CD4-positive, alpha-beta T cell treated with Interleukin-12 subunit alpha and Interleukin-12 subunit beta, for 1 hour (primary cell): ENCODE results near the gene NACC2.
"Not testable (repeated sequence)": the region's sequence is repeated elsewhere in the genome, so short reads cannot be mapped to it uniquely, and the experiment has no call there.

Experiments
- DNase-seq: peaks from one replicate; pipeline ENCODE4 v3.0.0-alpha.2; 2020

Gene NACC2

GRCh38 chr9:136079211-136079915 lies 15.7 kb downstream of the NACC2 start:
- DNase-seq: no peak

- DNase-seq: no peak
Measured at GRCh38 chr9:136078498-136079011, 16.5 kb downstream of the NACC2 start.

- DNase-seq: no peak
Measured at GRCh38 chr9:136078024-136078423, 17.1 kb downstream of the NACC2 start.

DNA sequence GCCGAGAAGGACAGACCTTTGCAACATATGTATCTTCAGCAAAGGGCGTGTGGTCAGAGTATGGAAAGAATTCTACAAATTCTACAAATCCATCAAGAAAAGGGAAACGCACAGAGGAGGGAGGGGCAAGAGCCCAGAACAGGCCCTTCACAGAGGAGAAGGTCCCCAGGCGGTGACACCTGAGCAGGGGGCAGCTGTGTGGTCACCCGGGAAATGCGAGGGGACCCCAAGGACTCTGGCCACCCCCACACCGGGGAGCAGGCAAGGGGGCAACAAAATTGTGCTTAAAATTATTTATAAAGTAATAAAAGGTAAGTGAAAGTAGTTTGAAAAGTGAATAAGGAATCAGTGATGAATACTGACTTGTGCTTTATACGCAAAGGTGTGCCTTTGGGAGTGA lies 17.6 kb downstream of the NACC2 start:
- DNase-seq: no peak

DNA sequence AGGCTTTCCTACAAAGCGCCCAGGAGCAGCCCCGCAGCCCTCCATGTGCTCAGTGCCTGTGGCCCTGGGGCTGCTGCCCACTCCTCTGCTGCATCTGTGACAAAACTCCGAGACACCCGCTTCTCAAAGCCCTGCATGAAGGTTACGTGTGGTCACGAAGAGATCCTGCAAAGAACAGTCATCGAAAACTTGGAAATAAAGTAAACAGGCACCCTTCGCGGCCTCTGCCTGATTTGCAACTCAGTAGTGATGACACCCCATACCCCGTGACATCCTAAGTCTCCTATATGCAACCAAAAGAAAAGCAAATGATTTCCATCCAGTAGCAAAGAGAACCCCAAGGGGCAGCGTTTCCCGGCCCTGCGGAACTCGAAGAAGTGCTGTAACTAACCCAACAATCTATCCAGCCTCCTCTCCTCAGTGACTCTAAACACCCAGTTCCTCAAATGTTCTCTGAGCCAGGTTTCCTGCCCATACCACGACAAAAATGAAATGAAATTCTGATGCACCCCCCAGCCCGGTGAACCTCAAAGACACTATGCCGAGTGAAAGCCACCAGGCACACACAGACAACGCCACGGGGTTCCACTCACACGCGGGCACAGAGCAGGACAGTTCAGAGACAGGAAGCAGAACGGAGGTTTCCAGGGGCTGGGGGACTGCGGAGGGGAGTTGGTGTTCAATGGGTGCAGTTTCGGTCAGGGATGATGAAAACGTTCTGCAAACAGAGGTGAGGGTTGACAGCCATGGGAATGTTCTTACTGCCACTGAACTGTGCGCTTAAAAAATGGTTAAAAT lies 19.0 kb downstream of the NACC2 start:
- no peak for DNase-seq

DNA sequence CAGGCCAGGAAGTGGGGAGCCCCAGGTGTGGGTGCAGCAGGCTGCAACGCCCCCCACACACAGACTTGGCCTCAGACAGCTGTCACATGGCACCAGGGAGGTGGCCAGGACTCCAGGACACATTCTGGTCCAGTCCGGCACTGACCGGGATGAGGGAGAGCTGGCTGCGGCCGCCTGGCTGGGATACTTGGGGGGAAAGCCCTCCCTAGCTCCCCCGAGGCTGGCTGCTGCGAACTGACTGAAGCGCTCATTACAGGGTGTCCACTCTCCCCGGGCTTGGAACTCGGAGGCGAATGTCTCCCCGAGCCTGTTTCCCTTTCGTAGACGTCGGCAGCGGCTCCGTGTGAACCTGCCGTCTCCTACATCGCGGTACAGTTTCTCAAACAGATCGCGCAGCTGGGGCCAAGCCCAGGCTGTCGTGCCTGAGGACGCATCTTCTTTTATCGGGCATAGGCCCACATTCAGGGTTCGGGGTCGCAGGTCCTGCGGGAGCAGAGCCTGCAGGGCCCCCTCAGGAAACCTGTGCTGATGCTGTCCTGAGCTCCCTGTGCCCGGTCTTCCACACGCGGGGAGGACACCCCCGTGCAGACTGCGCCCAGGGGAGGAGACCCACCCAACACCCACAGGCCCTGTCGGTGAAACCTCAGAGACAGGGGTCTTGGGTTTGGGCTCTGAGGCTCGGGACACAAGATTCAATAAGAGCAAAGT lies 19.8 kb downstream of the NACC2 start:
- DNase-seq: no peak

DNA sequence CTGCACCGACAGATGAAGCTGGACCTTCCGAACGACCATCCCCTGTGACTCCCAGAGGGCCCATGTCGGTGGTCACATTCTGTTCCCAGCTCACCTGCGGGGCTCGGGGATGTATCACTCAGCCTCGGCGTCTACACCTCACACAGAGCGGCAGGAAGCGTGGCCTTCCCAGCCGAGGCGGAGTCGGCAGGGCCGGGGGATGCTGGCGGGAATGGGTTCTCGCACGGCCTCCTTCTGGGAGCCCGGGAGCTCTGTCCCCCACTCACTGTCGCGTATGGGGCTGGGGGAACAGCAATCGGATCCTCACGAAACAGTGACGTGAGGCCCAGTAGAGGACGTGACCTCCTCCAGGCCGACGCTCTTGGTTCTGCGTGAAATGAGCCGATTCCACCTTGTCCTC lies 20.4 kb downstream of the NACC2 start:
- DNase-seq: no peak

GRCh38 chr9:136062657-136063439 lies 32.2 kb downstream of the NACC2 start:
- DNase-seq: no peak

DNA sequence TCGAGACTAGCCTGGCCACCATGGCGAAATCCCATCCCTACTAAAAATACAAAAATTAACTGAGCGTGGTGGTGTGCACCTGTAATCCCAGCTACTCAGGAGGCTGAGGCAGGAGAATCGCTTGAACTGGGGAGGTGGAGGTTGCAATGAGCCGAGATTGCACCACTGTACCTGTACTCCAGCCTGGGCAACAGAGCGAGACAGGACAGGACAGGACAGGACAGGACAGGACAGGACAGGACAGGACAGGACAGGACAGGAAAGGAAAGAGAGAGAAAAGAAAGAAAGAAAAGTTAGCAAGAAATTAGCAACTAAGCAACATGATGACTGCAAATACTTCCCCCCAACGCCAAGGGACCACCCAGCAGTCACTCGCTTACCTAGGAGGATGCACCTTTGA lies 33.2 kb downstream of the NACC2 start:
- not testable (repeated sequence) for DNase-seq

DNA sequence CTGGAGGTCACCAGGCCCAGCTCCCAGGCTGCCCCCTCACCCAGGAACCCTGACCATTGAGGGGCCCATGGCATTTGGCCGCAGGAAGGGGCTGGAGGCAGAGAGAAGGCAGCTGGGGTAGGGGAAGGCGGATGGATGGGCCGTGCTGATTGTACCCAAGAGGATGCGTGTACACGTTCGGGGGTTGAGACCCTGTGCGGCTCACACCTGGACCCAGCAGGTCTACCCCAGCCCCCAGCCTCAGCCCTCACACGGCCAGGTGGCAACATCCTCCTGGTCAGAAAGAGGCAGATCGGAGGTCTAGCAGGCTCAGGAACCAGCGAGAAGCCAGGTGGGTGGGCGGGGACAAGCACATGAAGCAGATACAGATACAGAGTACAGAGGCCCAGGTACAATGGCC lies 33.7 kb downstream of the NACC2 start:
- no peak for DNase-seq

DNA sequence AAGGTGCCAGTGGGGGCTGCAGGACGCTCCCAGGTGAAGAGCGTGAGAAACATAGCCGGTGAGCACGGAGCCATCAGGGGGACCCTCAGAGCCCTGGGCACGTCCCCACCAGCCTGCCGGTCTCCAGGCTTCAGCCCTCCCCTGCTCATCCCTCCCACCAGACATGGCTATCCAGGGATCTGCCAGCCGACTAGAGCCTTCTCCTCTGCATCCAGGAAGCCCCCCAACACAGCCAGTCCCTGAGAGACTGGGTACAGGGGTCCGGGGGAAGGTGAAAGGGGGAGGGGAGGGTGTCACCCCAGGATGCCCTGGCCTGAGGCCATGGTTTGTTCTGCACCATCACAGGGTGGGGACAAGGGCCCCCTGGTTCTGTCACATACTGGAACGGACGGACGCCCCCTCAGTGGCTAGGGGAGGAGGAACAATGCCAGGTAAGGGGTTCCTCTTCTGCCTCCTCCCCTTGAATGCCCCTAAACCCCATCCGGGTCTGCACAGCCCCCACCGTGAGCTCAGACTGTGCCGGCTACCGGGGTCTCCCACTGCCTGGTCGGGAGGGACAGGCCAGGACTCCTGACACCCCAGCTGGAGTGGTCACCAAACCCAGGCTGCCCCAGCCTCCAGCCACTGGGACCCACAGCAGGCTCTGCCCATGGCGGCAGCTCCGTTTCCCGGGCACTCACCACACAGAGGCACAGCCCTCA lies 34.3 kb downstream of the NACC2 start:
- DNase-seq: no peak

GRCh38 chr9:136059851-136060670 lies 35.0 kb downstream of the NACC2 start:
- no peak for DNase-seq

DNA sequence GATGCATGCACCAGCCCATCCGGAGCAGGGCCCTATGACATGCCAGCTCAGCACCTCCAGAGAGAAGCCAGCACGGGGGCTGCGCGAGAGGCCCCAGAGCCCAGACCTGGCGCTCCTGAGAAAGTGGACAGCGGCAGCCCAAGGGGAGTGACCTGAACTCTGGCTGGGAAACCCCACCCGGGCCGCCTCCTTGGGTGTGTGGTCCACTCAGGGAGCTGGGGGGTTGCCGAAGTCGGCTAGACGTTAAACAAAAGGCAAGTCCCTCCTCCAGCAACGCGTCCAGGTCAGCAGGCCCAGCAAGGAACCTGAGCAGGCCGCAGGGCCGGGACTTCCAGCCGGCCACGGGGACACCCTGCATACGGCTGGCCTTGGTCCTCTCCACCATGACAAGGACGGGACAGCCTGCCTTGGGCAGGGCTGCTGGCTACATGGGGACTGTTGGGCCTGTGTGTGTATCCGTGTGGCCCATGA lies 35.7 kb downstream of the NACC2 start:
- DNase-seq: no peak

GRCh38 chr9:136058801-136059302 lies 36.2 kb downstream of the NACC2 start:
- no peak for DNase-seq

GRCh38 chr9:136058084-136058483 lies 37.0 kb downstream of the NACC2 start:
- DNase-seq: no peak

- DNase-seq: no peak
Measured at GRCh38 chr9:136057236-136058081, 37.6 kb downstream of the NACC2 start.

- no peak for DNase-seq
Measured at GRCh38 chr9:136056546-136057235, 38.4 kb downstream of the NACC2 start.

- DNase-seq: no peak
Measured at GRCh38 chr9:136055715-136056545, 39.2 kb downstream of the NACC2 start.
